Esophagus muscularis mucosa (tissue), 4 donors: ENCODE measurements around the gene C1QA.

ENCODE experiments used
- CTCF ChIP-seq, 3 experiments: fragments of 200-600 bp in 2 of 3; fragments of 450-650 bp in 1 of 3; sonication (generic) in 2 of 3; IDR thresholded peaks; one replicate each; pipeline ENCODE4 v1.5.1; 2017 to 2019; ENCODE audit warnings: antibody characterized with exemption in 3 of 3, mild to moderate bottlenecking in 2 of 3, moderate library complexity in 1 of 3
- EP300 ChIP-seq: sonication (generic); formaldehyde crosslinking; IDR thresholded peaks from one replicate; pipeline ENCODE4 v1.6.1; 2017; ENCODE audit warnings: antibody characterized with exemption
- POLR2A ChIP-seq: fragments of 450-650 bp; IDR thresholded peaks from one replicate; pipeline ENCODE4 v1.6.1; 2017; ENCODE audit warnings: antibody characterized with exemption, moderate library complexity, mild to moderate bottlenecking, low read depth
- POLR2AphosphoS5 ChIP-seq, 2 donors: sonication (generic); formaldehyde crosslinking; IDR thresholded peaks; one replicate each; pipeline ENCODE4 v1.6.1; 2017; ENCODE audit warnings: antibody characterized with exemption in 2 of 2

- TF ChIP-seq CTCF (IDR thresholded peaks at IDR 0.05), result no peak
- no peak for TF ChIP-seq EP300
- TF ChIP-seq POLR2A, result no peak
- no peak for TF ChIP-seq POLR2AphosphoS5 (IDR thresholded peaks at IDR 0.05)
Measured at GRCh38 chr1:22611530-22611947, 24.9 kb upstream of the C1QA start.
